Endometrium (tissue), 2 donors: ENCODE data around the gene SLC28A1.
"Not testable (repeated sequence)": the region's sequence is repeated elsewhere in the genome, so short reads cannot be mapped to it uniquely, and the experiment has no call there.

Experiments used
- FAIRE-seq: peaks from 2 replicates; lab custom pipeline; 2012; peaks lifted over from hg19 to GRCh38; lab: Jason Lieb, UNC
- donor health status: control.
- donor health status: control.

The SLC28A1 gene

GRCh38 chr15:84862214-84862975 lies 22.1 kb upstream of the SLC28A1 start:
- FAIRE-seq = no peak

GRCh38 chr15:84863565-84864443 lies 20.7 kb upstream of the SLC28A1 start:
- no peak for FAIRE-seq

GRCh38 chr15:84864444-84864795 lies 20.0 kb upstream of the SLC28A1 start:
- FAIRE-seq = no peak

GRCh38 chr15:84865074-84865569 lies 19.3 kb upstream of the SLC28A1 start:
- no peak for FAIRE-seq

GRCh38 chr15:84868037-84868880 lies 16.2 kb upstream of the SLC28A1 start:
- no peak for FAIRE-seq

- no peak for FAIRE-seq
Measured at GRCh38 chr15:84869510-84869909, 15.0 kb upstream of the SLC28A1 start.

- FAIRE-seq = no peak
Measured at GRCh38 chr15:84871428-84871985, 13.0 kb upstream of the SLC28A1 start.

GRCh38 chr15:84872009-84872910 lies 12.2 kb upstream of the SLC28A1 start:
- FAIRE-seq = no peak

GRCh38 chr15:84873997-84874396 lies 10.5 kb upstream of the SLC28A1 start:
- no peak for FAIRE-seq

GRCh38 chr15:84874981-84875699 lies 9.3 kb upstream of the SLC28A1 start:
- FAIRE-seq = no peak

- no peak for FAIRE-seq
Measured at GRCh38 chr15:84876269-84876668, 8.2 kb upstream of the SLC28A1 start.

GRCh38 chr15:84877701-84878100 lies 6.8 kb upstream of the SLC28A1 start:
- not testable (repeated sequence) for FAIRE-seq

GRCh38 chr15:84878504-84878903 lies 6.0 kb upstream of the SLC28A1 start:
- FAIRE-seq = no peak

GRCh38 chr15:84879088-84879780 lies 5.2 kb upstream of the SLC28A1 start:
- FAIRE-seq = no peak

GRCh38 chr15:84880007-84880406 lies 4.5 kb upstream of the SLC28A1 start:
- no peak for FAIRE-seq

GRCh38 chr15:84880822-84881519 lies 3.5 kb upstream of the SLC28A1 start:
- no peak for FAIRE-seq

GRCh38 chr15:84881520-84881830 lies 3.0 kb upstream of the SLC28A1 start:
- FAIRE-seq = no peak

GRCh38 chr15:84883466-84883865 lies 996 bp upstream of the SLC28A1 start:
- no peak for FAIRE-seq

GRCh38 chr15:84885801-84886200 lies 1.3 kb downstream of the SLC28A1 start:
- no peak for FAIRE-seq
